ENCODE measurements around the gene GRIN3A. TPM values are rescaled to one million over a fixed set of nuclear protein-coding genes. Genes with fewer than 3 reads are reported as not detected.
A peak's percentile ranks its signal among the peaks of the same experiment; 100 is the strongest.

The GRIN3A gene
- total RNA-seq, 1 donor from 2014 or later: 27.8 TPM

DNA sequence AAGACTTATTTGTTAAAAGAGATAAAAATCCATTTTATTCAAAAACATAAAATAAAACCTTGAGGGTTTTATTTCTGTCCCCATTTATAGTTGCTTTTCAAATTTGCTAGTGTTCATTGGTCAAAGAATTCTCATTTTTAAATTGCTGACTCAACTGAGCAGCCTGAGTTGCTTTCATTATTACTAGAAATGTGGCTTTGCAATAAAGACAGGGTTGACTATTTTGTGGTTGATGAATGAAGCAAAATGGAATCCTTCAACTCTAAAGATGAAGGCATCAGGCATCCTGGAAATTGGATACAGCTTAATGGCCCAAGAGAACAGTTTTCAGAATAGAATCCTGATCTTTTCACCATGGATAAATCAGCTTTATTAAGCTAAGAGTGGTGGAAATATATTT is 119.7 kb downstream of the GRIN3A start:
- H3K36me3 Mint-ChIP-seq (ENCODE audit: low read depth, unreplicated experiment): peaks cover 22% of the 10 kb centered on the region
- TF ChIP-seq, protein P1, sequence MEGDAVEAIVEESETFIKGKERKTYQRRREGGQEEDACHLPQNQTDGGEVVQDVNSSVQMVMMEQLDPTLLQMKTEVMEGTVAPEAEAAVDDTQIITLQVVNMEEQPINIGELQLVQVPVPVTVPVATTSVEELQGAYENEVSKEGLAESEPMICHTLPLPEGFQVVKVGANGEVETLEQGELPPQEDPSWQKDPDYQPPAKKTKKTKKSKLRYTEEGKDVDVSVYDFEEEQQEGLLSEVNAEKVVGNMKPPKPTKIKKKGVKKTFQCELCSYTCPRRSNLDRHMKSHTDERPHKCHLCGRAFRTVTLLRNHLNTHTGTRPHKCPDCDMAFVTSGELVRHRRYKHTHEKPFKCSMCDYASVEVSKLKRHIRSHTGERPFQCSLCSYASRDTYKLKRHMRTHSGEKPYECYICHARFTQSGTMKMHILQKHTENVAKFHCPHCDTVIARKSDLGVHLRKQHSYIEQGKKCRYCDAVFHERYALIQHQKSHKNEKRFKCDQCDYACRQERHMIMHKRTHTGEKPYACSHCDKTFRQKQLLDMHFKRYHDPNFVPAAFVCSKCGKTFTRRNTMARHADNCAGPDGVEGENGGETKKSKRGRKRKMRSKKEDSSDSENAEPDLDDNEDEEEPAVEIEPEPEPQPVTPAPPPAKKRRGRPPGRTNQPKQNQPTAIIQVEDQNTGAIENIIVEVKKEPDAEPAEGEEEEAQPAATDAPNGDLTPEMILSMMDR (IDR thresholded peaks at IDR 0.05; ENCODE audit: unreplicated experiment): no peak
- H3K4me1 Mint-ChIP-seq (ENCODE audit: unreplicated experiment): peaks cover 8% of the 10 kb centered on the region
- H3K27ac Mint-ChIP-seq (ENCODE audit: unreplicated experiment): no peak overlapping the region
- DNase-seq (ENCODE audit: low spot score): no peak
- no peak overlapping the region for H3K4me3 Mint-ChIP-seq (ENCODE audit: unreplicated experiment)
- H3K27me3 Mint-ChIP-seq (ENCODE audit: unreplicated experiment): no peaks in the 10 kb centered on the region
- no peaks in the 10 kb centered on the region for H3K9me3 Mint-ChIP-seq (ENCODE audit: unreplicated experiment)

- H3K36me3 Mint-ChIP-seq (ENCODE audit: low read depth, unreplicated experiment): peaks cover 4% of the 10 kb centered on the region
- no peak for DNase-seq (ENCODE audit: low spot score)
- TF ChIP-seq, protein P1 (IDR thresholded peaks at IDR 0.05; ENCODE audit: unreplicated experiment): no peak
- no peak overlapping the region for H3K27ac Mint-ChIP-seq (ENCODE audit: unreplicated experiment)
- no peaks in the 10 kb centered on the region for H3K27me3 Mint-ChIP-seq (ENCODE audit: unreplicated experiment)
- no peaks in the 10 kb centered on the region for H3K9me3 Mint-ChIP-seq (ENCODE audit: unreplicated experiment)
- H3K4me3 Mint-ChIP-seq (ENCODE audit: unreplicated experiment): no peak overlapping the region
- H3K4me1 Mint-ChIP-seq (ENCODE audit: unreplicated experiment): peaks cover 13% of the 10 kb centered on the region
Observed at GRCh38 chr9:101605547-101605946, 132.9 kb downstream of the GRIN3A start.

DNA sequence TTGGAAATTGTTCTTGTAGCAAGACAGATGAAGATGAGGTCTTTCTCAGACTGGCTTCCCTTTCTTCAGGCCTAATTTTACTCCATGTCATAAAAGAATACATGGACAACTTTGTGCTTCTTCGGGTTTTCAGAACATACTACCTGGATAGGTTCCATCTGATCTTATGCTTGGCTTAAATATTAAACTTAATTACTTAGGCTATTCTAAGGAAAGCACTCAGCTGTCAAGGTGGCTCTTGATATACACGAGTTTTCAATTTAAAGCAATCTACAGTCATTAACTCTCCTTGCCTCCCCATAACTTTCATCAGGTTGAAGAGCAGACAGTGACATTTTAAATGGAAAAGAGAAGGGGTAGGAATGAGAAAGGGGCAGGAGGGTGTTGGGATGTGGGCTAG is 134.2 kb downstream of the GRIN3A start:
- H3K4me3 Mint-ChIP-seq (ENCODE audit: unreplicated experiment): no peak overlapping the region
- TF ChIP-seq, protein P1 (IDR thresholded peaks at IDR 0.05; ENCODE audit: unreplicated experiment): no peak
- H3K27me3 Mint-ChIP-seq (ENCODE audit: unreplicated experiment): no peaks in the 10 kb centered on the region
- no peak for DNase-seq (ENCODE audit: low spot score)
- no peaks in the 10 kb centered on the region for H3K9me3 Mint-ChIP-seq (ENCODE audit: unreplicated experiment)
- H3K36me3 Mint-ChIP-seq (ENCODE audit: low read depth, unreplicated experiment): peaks cover 4% of the 10 kb centered on the region
- H3K4me1 Mint-ChIP-seq (ENCODE audit: unreplicated experiment): peaks cover 13% of the 10 kb centered on the region
- no peak overlapping the region for H3K27ac Mint-ChIP-seq (ENCODE audit: unreplicated experiment)

- peaks cover 13% of the 10 kb centered on the region for H3K4me1 Mint-ChIP-seq (ENCODE audit: unreplicated experiment)
- H3K27ac Mint-ChIP-seq (ENCODE audit: unreplicated experiment): no peak overlapping the region
Observed at GRCh38 chr9:101601904-101602765, 136.3 kb downstream of the GRIN3A start.

DNA sequence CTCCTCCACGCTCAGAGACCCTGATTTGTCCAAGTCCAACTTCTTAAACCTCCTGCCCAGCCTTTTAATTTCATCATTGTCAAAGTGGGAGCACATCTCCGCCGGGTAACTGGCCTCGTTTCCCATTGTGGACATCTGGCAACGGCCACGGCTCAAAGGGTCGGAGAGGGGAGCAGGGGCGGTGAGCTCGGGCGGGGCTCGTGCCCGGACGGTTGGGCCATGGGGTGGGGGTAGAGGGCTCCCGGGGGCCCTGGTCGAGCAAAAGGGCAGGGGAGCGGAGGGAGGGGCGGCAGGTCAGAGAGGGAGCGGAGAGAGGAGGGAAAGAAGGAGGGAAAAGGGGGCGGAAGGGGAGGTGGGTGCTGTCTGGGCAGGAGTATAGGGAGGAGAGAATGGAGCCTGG is 143.7 kb downstream of the GRIN3A start, which contains the start of gene PPP3R2:
TSS of gene PPP3R2 (minus strand) at position 174 of the 400 bp plus-strand sequence. CDS start at position 126, 48 bp downstream.
- Mint-ChIP-seq H3K27ac (ENCODE audit: unreplicated experiment) (no peak within 1 kb of the TSS), H3K9me3 (ENCODE audit: unreplicated experiment) (no peaks in the 10 kb centered on the region), H3K27me3 (ENCODE audit: unreplicated experiment) (no peaks in the 10 kb centered on the region), H3K36me3 (ENCODE audit: low read depth, unreplicated experiment) (no peaks in the 10 kb centered on the region), H3K4me1 (ENCODE audit: unreplicated experiment) (no peaks in the 10 kb centered on the region), H3K4me3 (ENCODE audit: unreplicated experiment) (no peak within 1 kb of the TSS)
- no peak for DNase-seq (ENCODE audit: low spot score)
- TF ChIP-seq, protein P1 (IDR thresholded peaks at IDR 0.05; ENCODE audit: unreplicated experiment): no peak

More at GRCh38 chr9:101601904-101602765, 136.3 kb downstream of the GRIN3A start:
- Mint-ChIP-seq H3K9me3 (ENCODE audit: unreplicated experiment) (no peaks in the 10 kb centered on the region), H3K4me3 (ENCODE audit: unreplicated experiment) (no peak overlapping the region), H3K36me3 (ENCODE audit: low read depth, unreplicated experiment) (peaks cover 4% of the 10 kb centered on the region), H3K27me3 (ENCODE audit: unreplicated experiment) (no peaks in the 10 kb centered on the region)
- DNase-seq (ENCODE audit: low spot score): peak; percentile 38
- TF ChIP-seq, protein P1 (IDR thresholded peaks at IDR 0.05; ENCODE audit: unreplicated experiment): peak; percentile 58
